Fibroblast of pulmonary artery (primary cell): ENCODE data around the gene FGD4.

Source experiments
- DNase-seq: peaks from one replicate; pipeline ENCODE4 v3.0.0-alpha.2; 2010; ENCODE audit warnings: low read depth
- H3K4me3 ChIP-seq: replicated peaks from 2 replicates; pipeline ENCODE4 v1.5.1; 2011; ENCODE audit warnings: low read depth, mild to moderate bottlenecking, control low read depth, low read length, moderate library complexity
- TF ChIP-seq, protein P1 (sequence below): IDR thresholded peaks from 2 replicates; pipeline ENCODE4 v1.5.1; 2011; ENCODE audit warnings: mild to moderate bottlenecking, control low read depth, low read length, inconsistent platforms; ENCODE audit errors: missing control alignments

The FGD4 gene

DNA sequence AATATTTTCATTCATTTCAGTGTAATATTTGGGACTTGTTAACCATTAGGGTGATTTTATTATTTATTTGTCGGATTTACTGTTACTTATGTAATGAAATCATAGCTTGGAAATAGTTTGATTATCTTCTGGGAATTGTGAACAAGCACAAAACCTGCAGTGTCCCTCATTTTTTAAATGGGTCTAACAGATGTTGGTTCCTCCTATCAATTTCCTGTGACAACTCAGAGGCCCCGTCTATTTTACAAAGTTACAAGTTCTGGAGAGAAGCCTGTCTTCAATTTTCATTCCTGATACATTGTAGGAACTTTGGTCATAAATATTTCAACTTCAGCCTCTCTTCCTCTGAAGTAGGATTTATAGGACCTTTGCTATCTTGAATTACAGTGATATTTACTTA lies 178.0 kb downstream of the FGD4 start:
- H3K4me3 ChIP-seq = no peak overlapping the region
- DNase-seq = no peak
- TF ChIP-seq, protein P1, sequence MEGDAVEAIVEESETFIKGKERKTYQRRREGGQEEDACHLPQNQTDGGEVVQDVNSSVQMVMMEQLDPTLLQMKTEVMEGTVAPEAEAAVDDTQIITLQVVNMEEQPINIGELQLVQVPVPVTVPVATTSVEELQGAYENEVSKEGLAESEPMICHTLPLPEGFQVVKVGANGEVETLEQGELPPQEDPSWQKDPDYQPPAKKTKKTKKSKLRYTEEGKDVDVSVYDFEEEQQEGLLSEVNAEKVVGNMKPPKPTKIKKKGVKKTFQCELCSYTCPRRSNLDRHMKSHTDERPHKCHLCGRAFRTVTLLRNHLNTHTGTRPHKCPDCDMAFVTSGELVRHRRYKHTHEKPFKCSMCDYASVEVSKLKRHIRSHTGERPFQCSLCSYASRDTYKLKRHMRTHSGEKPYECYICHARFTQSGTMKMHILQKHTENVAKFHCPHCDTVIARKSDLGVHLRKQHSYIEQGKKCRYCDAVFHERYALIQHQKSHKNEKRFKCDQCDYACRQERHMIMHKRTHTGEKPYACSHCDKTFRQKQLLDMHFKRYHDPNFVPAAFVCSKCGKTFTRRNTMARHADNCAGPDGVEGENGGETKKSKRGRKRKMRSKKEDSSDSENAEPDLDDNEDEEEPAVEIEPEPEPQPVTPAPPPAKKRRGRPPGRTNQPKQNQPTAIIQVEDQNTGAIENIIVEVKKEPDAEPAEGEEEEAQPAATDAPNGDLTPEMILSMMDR = no peak

- DNase-seq = peak; percentile 53
These were observed 184.2 kb downstream of the FGD4 start for GRCh38 chr12:32583534-32583933.

GRCh38 chr12:32585680-32586079 lies 186.3 kb downstream of the FGD4 start:
- no peak overlapping the region for H3K4me3 ChIP-seq
- DNase-seq = no peak
- TF ChIP-seq, protein P1 = no peak

More at GRCh38 chr12:32583534-32583933, 184.2 kb downstream of the FGD4 start:
- TF ChIP-seq, protein P1 = no peak
- no peak overlapping the region for H3K4me3 ChIP-seq

DNA sequence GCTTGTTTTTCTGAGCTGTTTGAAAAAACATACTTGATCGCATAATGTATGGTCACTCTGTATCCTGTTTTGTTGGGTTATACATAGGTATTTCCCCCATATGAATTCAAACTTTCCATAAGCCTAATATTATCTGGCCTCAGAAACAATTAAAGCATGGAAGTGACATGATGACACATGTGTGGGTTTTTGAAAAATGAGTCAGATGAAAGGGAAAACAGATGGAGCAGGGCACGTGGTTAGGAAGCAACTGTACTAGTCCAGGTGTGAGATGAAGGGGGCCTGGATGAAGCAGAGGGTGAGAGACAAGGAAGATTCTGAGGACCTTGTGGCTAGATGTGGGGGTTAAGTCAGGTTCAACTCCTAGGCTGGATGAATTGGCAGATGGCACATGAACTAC lies 187.0 kb downstream of the FGD4 start:
- DNase-seq = peak; percentile 39
- no peak overlapping the region for H3K4me3 ChIP-seq
- TF ChIP-seq, protein P1 = no peak

- no peak overlapping the region for H3K4me3 ChIP-seq
- peak; percentile 16 for DNase-seq
- TF ChIP-seq, protein P1 = no peak
These were observed 188.5 kb downstream of the FGD4 start for GRCh38 chr12:32587581-32588495.

DNA sequence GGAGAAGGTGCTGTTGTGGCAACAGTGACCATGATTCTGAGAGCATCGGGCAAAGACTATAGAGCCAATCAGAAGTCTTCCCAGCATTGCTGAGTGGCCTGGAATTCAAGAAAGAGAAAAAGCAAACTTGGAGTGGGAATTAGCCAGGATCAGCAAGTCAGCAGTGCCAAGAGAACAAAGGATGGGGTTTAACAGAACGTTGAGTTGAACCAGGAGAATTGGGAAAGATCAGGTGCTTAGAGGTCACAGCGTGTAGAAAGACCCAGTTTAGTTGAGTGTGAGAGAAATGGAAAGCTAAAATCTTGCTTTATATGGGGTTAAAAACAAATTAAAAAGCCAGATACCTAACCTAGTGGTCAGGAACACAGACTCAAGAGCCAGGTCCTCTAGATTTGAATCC lies 189.2 kb downstream of the FGD4 start:
- no peak for DNase-seq
- TF ChIP-seq, protein P1 = no peak
- H3K4me3 ChIP-seq = no peak overlapping the region
